ENCODE measurements around the gene FCAMR. TPM values are rescaled to one million over a fixed set of nuclear protein-coding genes. Genes with fewer than 3 reads are reported as not detected.

FCAMR gene
- total and polyA plus RNA-seq, 2 experiments from 2014 or later, result not detected

DNA sequence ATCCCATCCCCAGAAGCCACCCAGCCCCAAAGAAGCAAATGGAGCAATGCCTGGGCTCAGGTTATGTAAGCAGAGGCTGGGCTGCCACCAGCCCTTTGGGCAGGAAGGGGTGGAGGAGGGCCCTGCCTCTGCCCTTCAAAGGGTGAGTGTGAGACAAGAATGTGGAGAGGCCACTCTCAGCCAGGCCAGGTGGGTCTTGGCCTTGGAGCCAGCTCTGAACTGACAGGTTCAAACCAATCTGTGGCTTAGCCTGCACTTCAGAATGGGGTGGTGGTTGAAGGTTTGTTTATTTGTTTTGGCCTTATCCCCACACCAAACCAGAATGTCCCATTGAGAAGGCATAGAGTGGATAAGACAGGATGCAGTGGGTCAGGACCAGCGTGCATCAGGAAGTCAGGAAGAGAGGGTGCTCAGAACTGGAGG lies 32.5 kb upstream of the FCAMR start:
- Histone ChIP-seq H3K27me3 (replicated peaks; ENCODE audit: insufficient read depth) (no peaks in the 10 kb centered on the region), H3K79me2 (ENCODE audit: insufficient read depth) (no peaks in the 10 kb centered on the region), H4K20me1 (ENCODE audit: insufficient read depth) (no peaks in the 10 kb centered on the region), H3K4me1 (ENCODE audit: insufficient read depth) (peaks cover 18% of the 10 kb centered on the region), H3K27ac (no peak overlapping the region), H3K36me3 (ENCODE audit: low read depth) (no peaks in the 10 kb centered on the region), H2AFZ (no peak overlapping the region), H3K4me3 (no peak overlapping the region), H3F3A (ENCODE audit: insufficient read depth) (peaks cover 16% of the 10 kb centered on the region), H3K4me2 (ENCODE audit: unreplicated experiment) (no peak overlapping the region), H3K9me2 (ENCODE audit: insufficient read depth) (no peaks in the 10 kb centered on the region), H3K9me3 (ENCODE audit: low read depth) (no peaks in the 10 kb centered on the region), H3K9ac (no peak overlapping the region)
- 80 to 90% methylated on average over 1 of the region's 1 CpG for WGBS, 2 experiments (ENCODE audit: low coverage in 1 of 2, low lambda C conversion rate in 2 of 2, missing lambda C conversion rate in 2 of 2)
- TF ChIP-seq EZH2phosphoT487 (IDR thresholded peaks at IDR 0.05; ENCODE audit: insufficient read depth, low read depth) (no peak), EZH2 (IDR thresholded peaks at IDR 0.05; ENCODE audit: insufficient read depth, poor library complexity, severe bottlenecking) (no peak)
- in situ Hi-C loops (cut with MboI), result no loop called here
- no peak for DNase-seq

DNA sequence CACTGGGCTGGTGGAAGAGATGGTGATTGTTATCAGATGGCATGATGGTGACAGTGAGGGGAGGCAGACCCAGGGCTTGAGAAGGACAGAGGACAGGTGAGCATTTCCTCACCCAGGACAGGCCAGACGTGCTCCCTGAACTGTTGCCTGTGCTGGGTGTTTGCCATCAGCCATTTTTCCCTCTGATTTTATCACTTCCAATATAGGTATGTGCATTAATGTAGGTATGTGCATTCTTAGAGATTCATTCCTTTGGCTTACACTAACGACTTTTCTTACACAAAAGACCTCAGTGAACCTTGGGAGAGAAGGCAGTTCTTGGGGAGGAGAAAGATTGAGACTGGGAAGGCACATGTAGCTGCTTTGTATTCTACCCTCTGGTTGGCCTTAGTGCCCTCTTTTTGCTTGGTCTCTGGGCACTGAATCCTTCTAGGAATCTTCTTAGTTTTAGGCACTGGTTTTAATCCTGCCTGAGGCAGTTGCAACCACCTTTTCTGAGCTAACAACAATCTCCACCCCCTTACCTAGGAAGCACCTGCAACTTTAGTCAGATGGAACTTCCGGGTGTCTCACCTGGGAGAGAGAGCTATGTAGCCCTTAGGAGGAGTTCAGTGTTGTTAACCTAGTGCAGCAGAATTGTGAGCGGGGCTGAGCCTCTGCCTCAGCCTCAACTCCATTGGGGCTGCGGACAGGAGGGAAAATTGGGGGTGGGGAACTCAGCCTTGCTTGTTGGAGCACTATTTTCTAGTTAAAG lies 31.4 kb upstream of the FCAMR start:
- DNase-seq, result no peak
- no peak overlapping the region for H3K9ac ChIP-seq
- H3K9me3 ChIP-seq (ENCODE audit: low read depth), result no peaks in the 10 kb centered on the region
- H3K27me3 ChIP-seq (replicated peaks; ENCODE audit: insufficient read depth), result no peaks in the 10 kb centered on the region
- no peaks in the 10 kb centered on the region for H3K79me2 ChIP-seq (ENCODE audit: insufficient read depth)
- no peak overlapping the region for H3K27ac ChIP-seq
- H4K20me1 ChIP-seq (ENCODE audit: insufficient read depth), result no peaks in the 10 kb centered on the region
- no peak overlapping the region for H3K4me3 ChIP-seq
- H3K4me1 ChIP-seq (ENCODE audit: insufficient read depth), result peaks cover 9% of the 10 kb centered on the region
- WGBS, 2 experiments (ENCODE audit: low coverage in 1 of 2, low lambda C conversion rate in 2 of 2, missing lambda C conversion rate in 2 of 2), result 53 to 62% methylated on average over 5 of the region's 5 CpGs
- TF ChIP-seq EZH2phosphoT487 (IDR thresholded peaks at IDR 0.05; ENCODE audit: insufficient read depth, low read depth), result no peak
- no peak for TF ChIP-seq EZH2 (IDR thresholded peaks at IDR 0.05; ENCODE audit: insufficient read depth, poor library complexity, severe bottlenecking)
- no peaks in the 10 kb centered on the region for H3K9me2 ChIP-seq (ENCODE audit: insufficient read depth)
- H3F3A ChIP-seq (ENCODE audit: insufficient read depth), result peaks cover 7% of the 10 kb centered on the region
- no peak overlapping the region for H2AFZ ChIP-seq
- no peak overlapping the region for H3K4me2 ChIP-seq (ENCODE audit: unreplicated experiment)
- no peaks in the 10 kb centered on the region for H3K36me3 ChIP-seq (ENCODE audit: low read depth)
- in situ Hi-C loops (cut with MboI), result no loop called here

- H3K9ac ChIP-seq, result no peak overlapping the region
Measured at GRCh38 chr1:207000651-207001291, 30.5 kb upstream of the FCAMR start.

DNA sequence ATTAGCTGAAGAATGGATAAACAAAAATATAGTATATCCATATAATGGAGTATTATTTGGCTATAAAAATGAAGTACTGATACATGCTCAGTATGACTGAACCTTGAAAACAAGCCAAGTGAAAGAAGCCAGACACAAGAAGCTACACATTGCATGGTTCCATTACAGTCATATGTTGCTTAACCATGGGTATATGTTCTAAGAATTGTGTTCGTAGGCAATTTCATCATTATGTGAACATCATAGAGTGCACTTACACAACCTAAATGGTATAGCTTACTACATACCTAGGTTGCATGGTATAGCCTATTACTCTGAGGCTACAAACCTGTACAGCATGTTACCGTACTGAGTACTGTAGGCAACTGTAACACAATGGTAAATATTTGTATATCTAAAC lies 28.6 kb upstream of the FCAMR start:
- Histone ChIP-seq H3K4me3 (no peak overlapping the region), H3K36me3 (ENCODE audit: low read depth) (no peaks in the 10 kb centered on the region), H3F3A (ENCODE audit: insufficient read depth) (no peaks in the 10 kb centered on the region), H3K4me1 (ENCODE audit: insufficient read depth) (no peaks in the 10 kb centered on the region), H3K9ac (no peak overlapping the region), H3K27me3 (replicated peaks; ENCODE audit: insufficient read depth) (no peaks in the 10 kb centered on the region), H2AFZ (no peak overlapping the region), H3K4me2 (ENCODE audit: unreplicated experiment) (no peak overlapping the region), H4K20me1 (ENCODE audit: insufficient read depth) (no peaks in the 10 kb centered on the region), H3K27ac (no peak overlapping the region), H3K9me2 (ENCODE audit: insufficient read depth) (no peaks in the 10 kb centered on the region), H3K9me3 (ENCODE audit: low read depth) (no peaks in the 10 kb centered on the region), H3K79me2 (ENCODE audit: insufficient read depth) (no peaks in the 10 kb centered on the region)
- TF ChIP-seq EZH2phosphoT487 (IDR thresholded peaks at IDR 0.05; ENCODE audit: insufficient read depth, low read depth) (no peak), EZH2 (IDR thresholded peaks at IDR 0.05; ENCODE audit: insufficient read depth, poor library complexity, severe bottlenecking) (no peak)
- 82 to 86% methylated on average over 2 of the region's 2 CpGs for WGBS, 2 experiments (ENCODE audit: low coverage in 1 of 2, low lambda C conversion rate in 2 of 2, missing lambda C conversion rate in 2 of 2)
- in situ Hi-C loops (cut with MboI), result no loop called here
- DNase-seq, result no peak

More at GRCh38 chr1:207000651-207001291, 30.5 kb upstream of the FCAMR start:
- no peaks in the 10 kb centered on the region for H3K79me2 ChIP-seq (ENCODE audit: insufficient read depth)
- no peaks in the 10 kb centered on the region for H3K9me3 ChIP-seq (ENCODE audit: low read depth)
- no peaks in the 10 kb centered on the region for H4K20me1 ChIP-seq (ENCODE audit: insufficient read depth)
- H3K9me2 ChIP-seq (ENCODE audit: insufficient read depth), result no peaks in the 10 kb centered on the region
- no peak overlapping the region for H2AFZ ChIP-seq
- peaks cover 4% of the 10 kb centered on the region; the same call in 1 of the 2 replicates for H3K4me1 ChIP-seq (ENCODE audit: insufficient read depth)
- no peaks in the 10 kb centered on the region for H3K36me3 ChIP-seq (ENCODE audit: low read depth)
- H3K27me3 ChIP-seq (replicated peaks; ENCODE audit: insufficient read depth), result no peaks in the 10 kb centered on the region
- no peak overlapping the region for H3K27ac ChIP-seq
- H3K4me3 ChIP-seq, result no peak overlapping the region
- TF ChIP-seq EZH2phosphoT487 (IDR thresholded peaks at IDR 0.05; ENCODE audit: insufficient read depth, low read depth) (no peak), EZH2 (IDR thresholded peaks at IDR 0.05; ENCODE audit: insufficient read depth, poor library complexity, severe bottlenecking) (no peak)
- 88 to 90% methylated on average over 5 of the region's 5 CpGs for WGBS, 2 experiments (ENCODE audit: low coverage in 1 of 2, low lambda C conversion rate in 2 of 2, missing lambda C conversion rate in 2 of 2)
- in situ Hi-C loops (cut with MboI), result no loop called here
- DNase-seq, result no peak
- no peaks in the 10 kb centered on the region for H3F3A ChIP-seq (ENCODE audit: insufficient read depth)
- H3K4me2 ChIP-seq (ENCODE audit: unreplicated experiment), result no peak overlapping the region

Measured in GM23248 (cell line).